ENCODE measurements around the gene CAPZB.

CAPZB gene

GRCh38 chr1:19328486-19328885 is 156.9 kb downstream of the CAPZB start:
- no peak for DNase-seq (ENCODE audit: low read depth)

GRCh38 chr1:19327736-19328135 is 157.6 kb downstream of the CAPZB start:
- DNase-seq (ENCODE audit: low read depth) = no peak

GRCh38 chr1:19327301-19327700 is 158.0 kb downstream of the CAPZB start:
- no peak for DNase-seq (ENCODE audit: low read depth)

- DNase-seq (ENCODE audit: low read depth) = no peak
Observed at GRCh38 chr1:19326748-19327065, 158.6 kb downstream of the CAPZB start.

GRCh38 chr1:19325958-19326747 is 159.2 kb downstream of the CAPZB start:
- no peak for DNase-seq (ENCODE audit: low read depth)

GRCh38 chr1:19325368-19325957 is 159.9 kb downstream of the CAPZB start:
- no peak for DNase-seq (ENCODE audit: low read depth)

- DNase-seq (ENCODE audit: low read depth) = no peak
Observed at GRCh38 chr1:19324665-19324990, 160.7 kb downstream of the CAPZB start.

- no peak for DNase-seq (ENCODE audit: low read depth)
Observed at GRCh38 chr1:19323987-19324664, 161.2 kb downstream of the CAPZB start.

- DNase-seq (ENCODE audit: low read depth) = no peak
Observed at GRCh38 chr1:19322481-19322880, 162.9 kb downstream of the CAPZB start.

GRCh38 chr1:19321071-19321470 is 164.3 kb downstream of the CAPZB start:
- DNase-seq (ENCODE audit: low read depth) = no peak

- no peak for DNase-seq (ENCODE audit: low read depth)
Observed at GRCh38 chr1:19319196-19319595, 166.1 kb downstream of the CAPZB start.

GRCh38 chr1:19317126-19317910 is 168.0 kb downstream of the CAPZB start:
- no peak for DNase-seq (ENCODE audit: low read depth)

GRCh38 chr1:19315378-19316198 is 169.8 kb downstream of the CAPZB start:
- DNase-seq (ENCODE audit: low read depth) = no peak

- no peak for DNase-seq (ENCODE audit: low read depth)
Observed at GRCh38 chr1:19313961-19314882, 171.1 kb downstream of the CAPZB start.

- no peak for DNase-seq (ENCODE audit: low read depth)
Observed at GRCh38 chr1:19313636-19313959, 171.7 kb downstream of the CAPZB start.

GRCh38 chr1:19312782-19313635 is 172.3 kb downstream of the CAPZB start:
- DNase-seq (ENCODE audit: low read depth) = no peak

GRCh38 chr1:19311931-19312781 is 173.2 kb downstream of the CAPZB start, which contains the start of the genes AKR7A2 and SLC66A1:
Gene AKR7A2, minus strand, starts transcription at chr1:19312144. Its CDS starts 20 bp downstream, at chr1:19312124.
Gene SLC66A1, plus strand, starts transcription at chr1:19312326. Its CDS starts 5,352 bp downstream, at chr1:19317678.
- peak; percentile 84 for DNase-seq (ENCODE audit: low read depth)

- DNase-seq (ENCODE audit: low read depth) = no peak
Observed at GRCh38 chr1:19311503-19311930, 173.8 kb downstream of the CAPZB start.
